ENCODE measurements around the gene COMMD7.

The COMMD7 gene

GRCh38 chr20:32702706-32703425 lies 40.4 kb downstream of the COMMD7 start:
- ATAC-seq = no peak
- TF ChIP-seq OSR1 (CRISPR knock-in tag; IDR thresholded peaks at IDR 0.05) (no peak), ESRRG (CRISPR knock-in tag; IDR thresholded peaks at IDR 0.05) (no peak), ZC3H10 (CRISPR knock-in tag; IDR thresholded peaks at IDR 0.05) (no peak), PATZ1 (CRISPR knock-in tag; IDR thresholded peaks at IDR 0.05; ENCODE audit: borderline replicate concordance) (no peak), ZNF565 (CRISPR knock-in tag; conservative IDR thresholded peaks at IDR 0.05; ENCODE audit: low read depth) (no peak), BACH2 (CRISPR knock-in tag; IDR thresholded peaks at IDR 0.05; ENCODE audit: borderline replicate concordance) (no peak), ZNF70 (CRISPR knock-in tag; IDR thresholded peaks at IDR 0.05) (no peak), ISL1 (CRISPR knock-in tag; IDR thresholded peaks at IDR 0.05) (no peak), CREB5 (CRISPR knock-in tag; IDR thresholded peaks at IDR 0.05; ENCODE audit: low read depth) (no peak), PPARA (CRISPR knock-in tag; IDR thresholded peaks at IDR 0.05; ENCODE audit: borderline replicate concordance) (no peak), TSHZ2 (CRISPR knock-in tag; IDR thresholded peaks at IDR 0.05) (no peak), CSRNP3 (CRISPR knock-in tag; IDR thresholded peaks at IDR 0.05) (no peak), ZNF8 (CRISPR knock-in tag; IDR thresholded peaks at IDR 0.05) (no peak), CSDC2 (CRISPR knock-in tag; IDR thresholded peaks at IDR 0.05) (no peak), GLIS3 (CRISPR knock-in tag; IDR thresholded peaks at IDR 0.05) (no peak), SNAI2 (CRISPR knock-in tag; IDR thresholded peaks at IDR 0.05) (no peak), TCF4 (CRISPR knock-in tag; IDR thresholded peaks at IDR 0.05; ENCODE audit: borderline replicate concordance) (no peak), ARNTL (CRISPR knock-in tag; IDR thresholded peaks at IDR 0.05; ENCODE audit: borderline replicate concordance, low read depth) (no peak), TOX (CRISPR knock-in tag; IDR thresholded peaks at IDR 0.05; ENCODE audit: borderline replicate concordance) (no peak)

- no peak for TF ChIP-seq TSHZ2 (CRISPR knock-in tag; IDR thresholded peaks at IDR 0.05)
- no peak for TF ChIP-seq ZC3H10 (CRISPR knock-in tag; IDR thresholded peaks at IDR 0.05)
- no peak for TF ChIP-seq GLIS3 (CRISPR knock-in tag; IDR thresholded peaks at IDR 0.05)
- no peak for ATAC-seq
Observed at GRCh38 chr20:32697608-32698007, 45.7 kb downstream of the COMMD7 start.

GRCh38 chr20:32695089-32695488 lies 48.2 kb downstream of the COMMD7 start:
- ATAC-seq = no peak
- TF ChIP-seq CREB5 (CRISPR knock-in tag; IDR thresholded peaks at IDR 0.05; ENCODE audit: low read depth) = no peak
- no peak for TF ChIP-seq TSHZ2 (CRISPR knock-in tag; IDR thresholded peaks at IDR 0.05)
- no peak for TF ChIP-seq ZNF70 (CRISPR knock-in tag; IDR thresholded peaks at IDR 0.05)
- no peak for TF ChIP-seq TOX (CRISPR knock-in tag; IDR thresholded peaks at IDR 0.05; ENCODE audit: borderline replicate concordance)
- TF ChIP-seq PPARA (CRISPR knock-in tag; IDR thresholded peaks at IDR 0.05; ENCODE audit: borderline replicate concordance) = no peak
- no peak for TF ChIP-seq SNAI2 (CRISPR knock-in tag; IDR thresholded peaks at IDR 0.05)
- no peak for TF ChIP-seq ZFP30 (CRISPR knock-in tag; IDR thresholded peaks at IDR 0.05)
- no peak for TF ChIP-seq CSDC2 (CRISPR knock-in tag; IDR thresholded peaks at IDR 0.05)
- TF ChIP-seq BACH2 (CRISPR knock-in tag; IDR thresholded peaks at IDR 0.05; ENCODE audit: borderline replicate concordance) = no peak
- TF ChIP-seq ZFP3 (CRISPR knock-in tag; IDR thresholded peaks at IDR 0.05) = no peak

Measured in SK-N-SH treated with all-trans-retinoic acid at 6 μM for 48 hours (cell line).